Esophagus squamous epithelium (tissue), 4 donors: ENCODE data around the gene PNPLA5.

Experiments
- POLR2A ChIP-seq, 4 donors: fragments of 450-650 bp; IDR thresholded peaks; one replicate each; pipeline ENCODE4 v1.6.1; 2017; ENCODE audit warnings: antibody characterized with exemption in 4 of 4, mild to moderate bottlenecking in 4 of 4, moderate library complexity in 3 of 4
- TF ChIP-seq, protein P1 (sequence below), 6 experiments: fragments of 450-650 bp in 4 of 6; fragments of 200-600 bp in 2 of 6; sonication (generic) in 2 of 6; IDR thresholded peaks; one replicate each; pipeline ENCODE4 v1.5.1; 2016 to 2019; ENCODE audit warnings: antibody characterized with exemption in 6 of 6, mild to moderate bottlenecking in 4 of 6, moderate library complexity in 4 of 6

DNA sequence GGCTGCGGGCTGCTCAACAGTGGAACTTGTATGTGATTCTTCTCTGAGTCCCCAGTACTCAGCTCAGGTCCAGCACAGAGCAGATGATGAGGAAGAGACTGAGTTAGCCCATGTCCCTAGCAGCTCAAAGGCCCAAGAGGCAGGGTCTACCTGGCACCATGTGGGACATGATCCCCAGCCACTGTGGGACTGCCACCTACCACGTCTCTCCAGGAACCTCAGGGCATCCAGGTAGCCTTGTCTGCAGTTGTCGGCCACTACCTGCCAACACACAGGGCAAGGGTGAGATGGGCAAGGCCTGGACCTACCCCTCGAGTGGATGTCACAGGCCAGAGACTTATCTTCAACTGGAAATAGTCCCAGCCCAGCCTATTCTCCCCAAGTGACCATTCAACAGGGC, 4.4 kb downstream of the PNPLA5 start:
- TF ChIP-seq, protein P1, sequence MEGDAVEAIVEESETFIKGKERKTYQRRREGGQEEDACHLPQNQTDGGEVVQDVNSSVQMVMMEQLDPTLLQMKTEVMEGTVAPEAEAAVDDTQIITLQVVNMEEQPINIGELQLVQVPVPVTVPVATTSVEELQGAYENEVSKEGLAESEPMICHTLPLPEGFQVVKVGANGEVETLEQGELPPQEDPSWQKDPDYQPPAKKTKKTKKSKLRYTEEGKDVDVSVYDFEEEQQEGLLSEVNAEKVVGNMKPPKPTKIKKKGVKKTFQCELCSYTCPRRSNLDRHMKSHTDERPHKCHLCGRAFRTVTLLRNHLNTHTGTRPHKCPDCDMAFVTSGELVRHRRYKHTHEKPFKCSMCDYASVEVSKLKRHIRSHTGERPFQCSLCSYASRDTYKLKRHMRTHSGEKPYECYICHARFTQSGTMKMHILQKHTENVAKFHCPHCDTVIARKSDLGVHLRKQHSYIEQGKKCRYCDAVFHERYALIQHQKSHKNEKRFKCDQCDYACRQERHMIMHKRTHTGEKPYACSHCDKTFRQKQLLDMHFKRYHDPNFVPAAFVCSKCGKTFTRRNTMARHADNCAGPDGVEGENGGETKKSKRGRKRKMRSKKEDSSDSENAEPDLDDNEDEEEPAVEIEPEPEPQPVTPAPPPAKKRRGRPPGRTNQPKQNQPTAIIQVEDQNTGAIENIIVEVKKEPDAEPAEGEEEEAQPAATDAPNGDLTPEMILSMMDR (IDR thresholded peaks at IDR 0.05): no peak
- TF ChIP-seq POLR2A (IDR thresholded peaks at IDR 0.05): no peak
